Esophagus muscularis mucosa (tissue), 4 donors: ENCODE measurements around the gene DNAH1. TPM values are rescaled to one million over a fixed set of nuclear protein-coding genes. Genes with fewer than 3 reads are reported as not detected.

Experiments
- DNase-seq: peaks from one replicate; pipeline ENCODE4 v3.0.0-alpha.2; 2017; ENCODE audit errors: extremely low spot score
- H3K27ac ChIP-seq, 4 donors: fragments of 200-600 bp; sonication (generic); replicated peaks in 1 of 4; 1 replicate in 3 of 4; 2 replicates in 1 of 4; pipeline ENCODE4 v1.5.1; 2016 to 2019; ENCODE audit warnings: mild to moderate bottlenecking in 1 of 4
- H3K27me3 ChIP-seq, 4 donors: fragments of 200-600 bp; sonication (generic); one replicate each; pipeline versions ENCODE4 v1.5.1 to v1.6.0; 2016 to 2019
- H3K36me3 ChIP-seq, 4 donors: fragments of 200-600 bp; sonication (generic); one replicate each; pipeline ENCODE4 v1.5.1; 2016 to 2019
- H3K4me1 ChIP-seq, 4 donors: fragments of 200-600 bp; sonication (generic); one replicate each; pipeline ENCODE4 v1.5.1; 2016 to 2019
- H3K4me3 ChIP-seq, 4 donors: fragments of 200-600 bp; sonication (generic); 1 replicate in 2 of 4; 2 replicates in 2 of 4; pipeline ENCODE4 v1.5.1; 2016 to 2019; ENCODE audit warnings: mild to moderate bottlenecking in 4 of 4, moderate library complexity in 1 of 4
- H3K9me3 ChIP-seq, 4 donors: fragments of 200-600 bp; sonication (generic); 1 replicate in 3 of 4; 2 replicates in 1 of 4; pipeline ENCODE4 v1.5.1; 2016 to 2019
- EP300 ChIP-seq: sonication (generic); formaldehyde crosslinking; IDR thresholded peaks from one replicate; pipeline ENCODE4 v1.6.1; 2017; ENCODE audit warnings: antibody characterized with exemption
- POLR2A ChIP-seq: fragments of 450-650 bp; IDR thresholded peaks from one replicate; pipeline ENCODE4 v1.6.1; 2017; ENCODE audit warnings: antibody characterized with exemption, moderate library complexity, mild to moderate bottlenecking, low read depth
- POLR2AphosphoS5 ChIP-seq, 2 donors: sonication (generic); formaldehyde crosslinking; IDR thresholded peaks; one replicate each; pipeline ENCODE4 v1.6.1; 2017; ENCODE audit warnings: antibody characterized with exemption in 2 of 2
- WGBS: methylation state at CpG from one replicate; pipeline ENCODE4 v1.1.5; 2018; 5-methylcytosine and 5-hydroxymethylcytosine counted together
- intact Hi-C: fragments of 100-400 bp; cut with DNase I; formaldehyde crosslinking; loops from one replicate; pipeline ENCODE4 v1.15.1; 2023
- total RNA-seq, 4 donors: library from RNA; depleted of rRNA; stranded (reverse); fragments of >200 nt; gene quantifications; one replicate each; pipeline versions ENCODE4 v1.1.0 to v1.2.1, GENCODE V29; 2016
- TF ChIP-seq, protein P1 (sequence below), 3 experiments: fragments of 200-600 bp in 2 of 3; fragments of 450-650 bp in 1 of 3; sonication (generic) in 2 of 3; IDR thresholded peaks; one replicate each; pipeline ENCODE4 v1.5.1; 2017 to 2019; ENCODE audit warnings: antibody characterized with exemption in 3 of 3, mild to moderate bottlenecking in 2 of 3, moderate library complexity in 1 of 3

DNAH1 gene
- total RNA-seq, 4 donors from 2014 or later = 3.4 to 5.4 (median 3.6) TPM

DNA sequence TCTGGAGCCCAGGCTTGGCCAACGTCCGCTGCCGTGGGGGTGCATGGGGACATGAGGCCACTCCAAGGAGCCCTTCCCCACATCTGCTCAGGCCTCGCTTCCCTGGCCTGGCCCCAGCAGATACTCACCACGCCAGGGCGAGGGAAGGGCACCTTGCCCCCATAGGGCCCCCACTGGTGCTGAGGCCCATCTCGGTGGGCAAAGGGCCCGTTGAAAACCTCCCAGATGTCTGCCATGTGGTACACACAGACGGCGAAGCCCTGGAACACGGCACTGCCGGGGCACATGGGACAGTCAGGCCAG, 124.1 kb downstream of the DNAH1 start:
- H3K36me3 ChIP-seq = peaks cover 0 to 19% (median 0%) of the 10 kb centered on the region in 4 donors
- H3K27me3 ChIP-seq = no peaks in the 10 kb centered on the region
- intact Hi-C loops = no loop called here
- H3K4me1 ChIP-seq = peaks cover 11 to 16% (median 14%) of the 10 kb centered on the region in 4 donors
- no peak for TF ChIP-seq POLR2AphosphoS5 (IDR thresholded peaks at IDR 0.05)
- TF ChIP-seq, protein P1, sequence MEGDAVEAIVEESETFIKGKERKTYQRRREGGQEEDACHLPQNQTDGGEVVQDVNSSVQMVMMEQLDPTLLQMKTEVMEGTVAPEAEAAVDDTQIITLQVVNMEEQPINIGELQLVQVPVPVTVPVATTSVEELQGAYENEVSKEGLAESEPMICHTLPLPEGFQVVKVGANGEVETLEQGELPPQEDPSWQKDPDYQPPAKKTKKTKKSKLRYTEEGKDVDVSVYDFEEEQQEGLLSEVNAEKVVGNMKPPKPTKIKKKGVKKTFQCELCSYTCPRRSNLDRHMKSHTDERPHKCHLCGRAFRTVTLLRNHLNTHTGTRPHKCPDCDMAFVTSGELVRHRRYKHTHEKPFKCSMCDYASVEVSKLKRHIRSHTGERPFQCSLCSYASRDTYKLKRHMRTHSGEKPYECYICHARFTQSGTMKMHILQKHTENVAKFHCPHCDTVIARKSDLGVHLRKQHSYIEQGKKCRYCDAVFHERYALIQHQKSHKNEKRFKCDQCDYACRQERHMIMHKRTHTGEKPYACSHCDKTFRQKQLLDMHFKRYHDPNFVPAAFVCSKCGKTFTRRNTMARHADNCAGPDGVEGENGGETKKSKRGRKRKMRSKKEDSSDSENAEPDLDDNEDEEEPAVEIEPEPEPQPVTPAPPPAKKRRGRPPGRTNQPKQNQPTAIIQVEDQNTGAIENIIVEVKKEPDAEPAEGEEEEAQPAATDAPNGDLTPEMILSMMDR (IDR thresholded peaks at IDR 0.05) = no peak
- no peak for TF ChIP-seq POLR2A
- TF ChIP-seq EP300 = no peak
- no peak overlapping the region for H3K27ac ChIP-seq
- no peaks in the 10 kb centered on the region for H3K9me3 ChIP-seq
- 92% methylated on average over 11 of the region's 12 CpGs for WGBS
- DNase-seq = no peak
- H3K4me3 ChIP-seq = no peak overlapping the region

DNA sequence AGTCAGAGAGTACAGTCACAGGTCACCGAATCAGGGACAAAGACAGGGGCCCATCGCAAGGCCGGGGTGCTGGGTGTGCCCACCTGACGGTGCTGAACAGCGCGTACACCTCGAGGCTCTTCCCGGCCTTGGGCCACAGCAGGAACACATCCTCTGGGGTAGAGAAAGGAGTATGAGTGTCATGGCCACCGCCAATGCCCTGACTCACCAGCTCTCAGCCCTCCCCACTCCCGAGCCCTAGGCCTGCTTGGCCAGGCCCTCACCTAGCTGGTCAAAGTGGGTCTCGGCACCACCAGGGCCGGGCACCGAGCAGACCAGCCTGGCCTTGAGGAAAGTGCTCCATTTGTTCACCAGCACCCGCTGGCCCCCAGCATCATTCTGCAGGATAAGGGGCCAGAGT, 124.6 kb downstream of the DNAH1 start:
- Histone ChIP-seq H3K36me3 (peaks cover 0 to 19% (median 0%) of the 10 kb centered on the region in 4 donors), H3K27ac (no peak overlapping the region), H3K9me3 (no peaks in the 10 kb centered on the region), H3K4me1 (peaks cover 13 to 20% (median 18%) of the 10 kb centered on the region in 4 donors), H3K27me3 (no peaks in the 10 kb centered on the region), H3K4me3 (no peak overlapping the region)
- DNase-seq = no peak
- intact Hi-C loops = no loop called here
- TF ChIP-seq, protein P1 (IDR thresholded peaks at IDR 0.05) = no peak
- TF ChIP-seq EP300 = no peak
- TF ChIP-seq POLR2A = no peak
- TF ChIP-seq POLR2AphosphoS5 (IDR thresholded peaks at IDR 0.05) = no peak
- 93% methylated on average over 12 of the region's 14 CpGs for WGBS

DNA sequence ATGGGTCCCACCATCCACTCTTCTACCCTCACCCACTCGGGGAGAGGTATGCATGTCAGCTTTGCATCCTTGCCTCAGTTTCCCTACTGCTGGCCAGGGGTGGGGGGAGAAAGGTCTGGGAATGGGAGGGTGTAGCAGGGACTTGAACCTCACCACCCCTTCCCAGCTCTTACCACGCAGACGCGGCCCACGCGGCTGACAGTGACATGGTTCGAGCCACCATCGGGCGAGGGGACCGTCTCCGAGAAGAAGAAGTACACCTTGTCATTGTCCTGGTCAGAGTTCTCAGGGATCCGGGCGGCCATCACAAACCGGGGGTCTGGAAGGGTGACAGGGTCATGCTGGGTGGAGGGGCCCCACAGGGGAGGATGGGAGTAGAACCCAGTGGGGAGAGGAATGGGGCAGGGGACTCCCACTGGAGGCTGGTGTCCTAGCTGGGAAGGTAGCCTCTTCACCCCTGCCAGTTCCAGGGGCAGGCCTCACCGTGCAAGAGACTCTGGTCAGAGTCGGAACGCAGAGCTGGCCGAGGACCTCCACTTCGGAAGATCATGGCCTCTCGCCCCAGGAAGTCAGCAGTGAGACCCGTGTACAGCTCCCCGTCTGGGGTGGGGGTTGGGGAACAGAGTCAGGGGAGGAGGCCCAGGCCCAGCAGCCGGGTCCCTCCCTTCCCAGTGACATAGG, 125.1 kb downstream of the DNAH1 start:
- H3K27me3 ChIP-seq = no peaks in the 10 kb centered on the region
- H3K36me3 ChIP-seq = peaks cover 0 to 19% (median 0%) of the 10 kb centered on the region in 4 donors
- 92% methylated on average over 17 of the region's 23 CpGs for WGBS
- intact Hi-C loops = no loop called here
- no peaks in the 10 kb centered on the region for H3K9me3 ChIP-seq
- H3K27ac ChIP-seq = no peak overlapping the region
- TF ChIP-seq EP300 (no peak), POLR2AphosphoS5 (IDR thresholded peaks at IDR 0.05) (no peak), POLR2A (no peak)
- TF ChIP-seq, protein P1 (IDR thresholded peaks at IDR 0.05) = no peak
- no peak overlapping the region for H3K4me3 ChIP-seq
- no peak for DNase-seq
- H3K4me1 ChIP-seq = peaks cover 13 to 21% (median 19%) of the 10 kb centered on the region in 4 donors

DNA sequence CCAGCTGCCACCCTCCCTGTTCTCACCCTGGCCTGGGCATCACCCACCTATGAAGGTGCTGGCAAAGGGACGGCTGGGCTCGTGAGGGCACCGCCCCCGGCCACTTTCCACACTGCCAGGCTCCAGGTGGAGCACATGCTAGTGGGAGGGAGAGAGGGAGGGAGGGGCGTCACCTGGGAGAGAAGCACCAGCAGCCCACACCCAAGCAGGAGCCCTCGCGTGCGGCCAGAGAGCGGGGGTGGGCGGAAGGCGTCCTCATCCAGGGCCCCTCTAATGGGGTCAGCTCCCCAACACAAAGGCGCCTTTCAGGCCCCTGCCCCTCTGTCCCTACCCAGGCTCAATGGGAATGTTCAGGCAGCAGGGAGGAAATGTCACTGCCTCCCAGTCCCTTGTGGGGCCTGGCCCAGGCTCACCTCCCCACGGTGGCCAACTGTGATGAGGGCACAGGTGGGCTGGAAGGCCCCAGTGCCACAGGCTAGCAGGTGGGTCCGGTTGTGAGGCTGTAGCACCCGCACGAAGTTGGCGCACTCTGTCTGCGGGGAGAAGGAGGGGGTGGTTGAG, 125.7 kb downstream of the DNAH1 start:
- intact Hi-C loops = no loop called here
- DNase-seq = no peak
- peak overlapping the region in 2 of 4 donors; percentile 1 to 41 for H3K4me3 ChIP-seq
- H3K27ac ChIP-seq = no peak overlapping the region
- H3K36me3 ChIP-seq = peaks cover 0 to 19% (median 0%) of the 10 kb centered on the region in 4 donors
- WGBS = 65% methylated on average over 5 of the region's 18 CpGs
- no peaks in the 10 kb centered on the region for H3K27me3 ChIP-seq
- TF ChIP-seq POLR2A = no peak
- no peak for TF ChIP-seq POLR2AphosphoS5 (IDR thresholded peaks at IDR 0.05)
- TF ChIP-seq, protein P1 (IDR thresholded peaks at IDR 0.05) = no peak
- no peak for TF ChIP-seq EP300
- H3K9me3 ChIP-seq = no peaks in the 10 kb centered on the region
- H3K4me1 ChIP-seq = peaks cover 17 to 24% (median 21%) of the 10 kb centered on the region in 4 donors
